Measurements from ENCODE around the gene TF.

- TF ChIP-seq ZBTB33 (IDR thresholded peaks at IDR 0.05; ENCODE audit: borderline replicate concordance, low read depth), result no peak
- TF ChIP-seq EP300 (IDR thresholded peaks at IDR 0.05; ENCODE audit: borderline replicate concordance in 1 of 2, low read depth in 1 of 2, low read length in 1 of 2), result no peak
- TF ChIP-seq REST (IDR thresholded peaks at IDR 0.05; ENCODE audit: low read depth, low read length), result no peak
- TF ChIP-seq CTCF (IDR thresholded peaks at IDR 0.05), result no peak
Observed at GRCh38 chr3:133843634-133844033, 97.4 kb downstream of the TF start.
